ENCODE data around the gene SIAH2. TPM values are rescaled to one million over a fixed set of nuclear protein-coding genes. Genes with fewer than 3 reads are reported as not detected.

Gene SIAH2
- total RNA-seq, 1 donor from 2014 or later, result 19.1 TPM

GRCh38 chr3:150779402-150779858 lies 16.5 kb upstream of the SIAH2 start:
- ATAC-seq (no peak), DNase-seq (ENCODE audit: low spot score) (no peak)
- intact Hi-C loops (cut with DNase I), result no loop called here

- no peak for ATAC-seq
- intact Hi-C loops (cut with DNase I), result no loop called here
- no peak for DNase-seq (ENCODE audit: low spot score)
These were observed 15.9 kb upstream of the SIAH2 start for GRCh38 chr3:150778793-150779401.

- intact Hi-C loops (cut with DNase I), result no loop called here
- no peak for DNase-seq (ENCODE audit: low spot score)
- no peak for ATAC-seq
These were observed 12.1 kb upstream of the SIAH2 start for GRCh38 chr3:150775001-150775599.

GRCh38 chr3:150773616-150774192 lies 10.7 kb upstream of the SIAH2 start:
- ATAC-seq, result no peak
- intact Hi-C loops (cut with DNase I), result no loop called here
- DNase-seq (ENCODE audit: low spot score), result no peak

GRCh38 chr3:150771600-150771999 lies 8.6 kb upstream of the SIAH2 start:
- intact Hi-C loops (cut with DNase I), result no loop called here
- ATAC-seq, result peak; percentile 57
- DNase-seq (ENCODE audit: low spot score), result no peak

GRCh38 chr3:150770681-150771080 lies 7.7 kb upstream of the SIAH2 start:
- intact Hi-C loops (cut with DNase I), result no loop called here
- peak; percentile 52 for ATAC-seq
- DNase-seq (ENCODE audit: low spot score), result no peak

GRCh38 chr3:150766742-150767141 lies 3.8 kb upstream of the SIAH2 start:
- no peak for ATAC-seq
- intact Hi-C loops (cut with DNase I), result no loop called here
- DNase-seq (ENCODE audit: low spot score), result no peak

- ATAC-seq, result no peak
- no peak for DNase-seq (ENCODE audit: low spot score)
- intact Hi-C loops (cut with DNase I), result no loop called here
These were observed 3.2 kb upstream of the SIAH2 start for GRCh38 chr3:150765949-150766720.

- ATAC-seq, result no peak
- intact Hi-C loops (cut with DNase I), result no loop called here
- DNase-seq (ENCODE audit: low spot score), result no peak
These were observed 2.0 kb upstream of the SIAH2 start for GRCh38 chr3:150764967-150765366.

- DNase-seq (ENCODE audit: low spot score) (no peak), ATAC-seq (no peak)
- intact Hi-C loops (cut with DNase I), result no loop called here
These were observed 1.6 kb upstream of the SIAH2 start for GRCh38 chr3:150764566-150764965.

GRCh38 chr3:150763841-150764483 lies 993 bp upstream of the SIAH2 start:
- ATAC-seq, result peak; percentile 77
- intact Hi-C loops (cut with DNase I), result no loop called here
- peak; percentile 80 for DNase-seq (ENCODE audit: low spot score)

- ATAC-seq (no peak), DNase-seq (ENCODE audit: low spot score) (no peak)
- intact Hi-C loops (cut with DNase I), result no loop called here
These were observed 277 bp downstream of the SIAH2 start for GRCh38 chr3:150762662-150763121.

- intact Hi-C loops (cut with DNase I), result no loop called here
- DNase-seq (ENCODE audit: low spot score) (peak; percentile 75), ATAC-seq (peak; percentile 44)
These were observed 923 bp downstream of the SIAH2 start for GRCh38 chr3:150761831-150762661.

GRCh38 chr3:150760431-150761200 lies 2.4 kb downstream of the SIAH2 start:
- ATAC-seq (no peak), DNase-seq (ENCODE audit: low spot score) (no peak)
- intact Hi-C loops (cut with DNase I), result no loop called here

- no peak for ATAC-seq
- intact Hi-C loops (cut with DNase I), result no loop called here
- DNase-seq (ENCODE audit: low spot score), result no peak
These were observed 3.0 kb downstream of the SIAH2 start for GRCh38 chr3:150759947-150760346.

- DNase-seq (ENCODE audit: low spot score) (no peak), ATAC-seq (no peak)
- intact Hi-C loops (cut with DNase I), result no loop called here
These were observed 3.6 kb downstream of the SIAH2 start for GRCh38 chr3:150759319-150759718.

- intact Hi-C loops (cut with DNase I), result no loop called here
- DNase-seq (ENCODE audit: low spot score) (no peak), ATAC-seq (no peak)
These were observed 5.2 kb downstream of the SIAH2 start for GRCh38 chr3:150757768-150758167.

- ATAC-seq, result no peak
- intact Hi-C loops (cut with DNase I), result no loop called here
- no peak for DNase-seq (ENCODE audit: low spot score)
These were observed 5.6 kb downstream of the SIAH2 start for GRCh38 chr3:150757364-150757763.

All from sciatic nerve (tissue), 2 donors.